Liver (tissue), 3 donors: ENCODE results near the gene IL1RAPL1.

ENCODE experiments used
- CTCF ChIP-seq: fragments of 150-350 bp; IDR thresholded peaks from 2 replicates; pipeline ENCODE4 v1.5.1; 2017; ENCODE audit warnings: improper control_type of control experiment, low read depth, low read length; ENCODE audit not compliant: missing input control
- FOXA1 ChIP-seq: IDR thresholded peaks from 2 replicates; pipeline ENCODE4 v1.6.1; 2016; ENCODE audit warnings: antibody characterized with exemption
- JUND ChIP-seq, 2 donors: IDR thresholded peaks; 2 replicates each; pipeline ENCODE4 v1.6.1; 2016; ENCODE audit warnings: antibody characterized with exemption in 2 of 2
- TAF1 ChIP-seq: conservative IDR thresholded peaks from 2 replicates; pipeline ENCODE4 v1.6.1; 2016; ENCODE audit warnings: antibody characterized with exemption, mild to moderate bottlenecking
- donor health status: healthy.
- donor health status: healthy.

- no peak for TF ChIP-seq JUND (IDR thresholded peaks at IDR 0.05)
- TF ChIP-seq CTCF = no peak
- no peak for TF ChIP-seq FOXA1
- TF ChIP-seq TAF1 = no peak
Observed at GRCh38 chrX:29382811-29383210, 795.6 kb downstream of the IL1RAPL1 start.
